ENCODE data around the gene BMI1.

DNA sequence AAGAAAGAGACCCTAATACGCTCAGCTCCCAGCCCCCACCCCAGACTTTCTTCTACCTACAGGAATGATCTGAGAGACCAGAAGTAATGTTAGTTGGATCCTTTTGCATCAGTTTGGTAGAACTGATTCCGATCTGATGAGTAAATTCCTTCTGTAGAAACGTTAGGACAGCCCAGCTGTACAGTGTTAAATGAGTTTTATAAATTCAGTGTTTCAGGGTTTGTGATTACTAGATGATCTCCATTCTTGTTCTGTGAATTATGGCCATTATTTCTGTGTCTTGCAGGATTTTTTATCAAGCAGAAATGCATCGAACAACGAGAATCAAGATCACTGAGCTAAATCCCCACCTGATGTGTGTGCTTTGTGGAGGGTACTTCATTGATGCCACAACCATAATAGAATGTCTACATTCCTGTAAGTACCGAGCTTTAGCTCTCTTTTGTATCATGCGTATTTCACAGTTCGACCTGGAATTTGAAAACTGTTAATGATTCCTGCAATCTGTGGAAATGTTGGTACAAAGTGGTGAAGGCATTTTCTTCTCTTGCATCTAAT lies 5.3 kb downstream of the BMI1 start:
- TF ChIP-seq POLR2A (IDR thresholded peaks at IDR 0.05) (no peak), CTCF (IDR thresholded peaks at IDR 0.05) (no peak)

Measured in sigmoid colon (tissue), 3 donors.